Common myeloid progenitor, CD34-positive (primary cell): Measurements from ENCODE around the gene HS6ST3.

Experiments
- CTCF ChIA-PET: fragments of 350-600 bp; sonication (Branson Sonifier 250); formaldehyde crosslinking; loops from one replicate; lab custom pipeline; 2021; ENCODE audit warnings: antibody characterized with exemption; lab: Charles Lee
- POLR2A ChIA-PET: fragments of 350-600 bp; sonication (Branson Sonifier 250); formaldehyde crosslinking; loops from one replicate; lab custom pipeline; 2021; ENCODE audit warnings: antibody characterized with exemption; lab: Charles Lee
- DNase-seq, 3 donors: peaks; one replicate each; pipeline versions ENCODE4 v3.0.0 to v3.0.0-alpha.2; 2013
- H3K27ac ChIP-seq, 2 experiments: 1 replicate in 1 of 2; 2 replicates in 1 of 2; pipeline ENCODE4 v1.7.0; 2013; ENCODE audit warnings: inconsistent platforms in 2 of 2, low read length in 2 of 2, mild to moderate bottlenecking in 2 of 2, low read depth in 1 of 2, moderate library complexity in 1 of 2; ENCODE audit not compliant: severe bottlenecking in 2 of 2, insufficient read depth in 1 of 2, poor library complexity in 1 of 2
- H3K27me3 ChIP-seq, 5 experiments: replicated peaks in 2 of 5; 1 replicate in 3 of 5; 2 replicates in 2 of 5; pipeline versions ENCODE4 v1.6.1 to v1.7.0; 2013; ENCODE audit warnings: low read length in 4 of 5, mild to moderate bottlenecking in 2 of 5, moderate library complexity in 2 of 5, inconsistent platforms in 1 of 5; ENCODE audit not compliant: insufficient read depth in 5 of 5, control insufficient read depth in 4 of 5
- H3K36me3 ChIP-seq, 4 experiments: 1 replicate in 2 of 4; 2 replicates in 2 of 4; pipeline versions ENCODE4 v1.6.1 to v1.7.0; 2013; ENCODE audit warnings: low read length in 3 of 4, control low read depth in 1 of 4, mild to moderate bottlenecking in 1 of 4; ENCODE audit not compliant: control insufficient read depth in 4 of 4, insufficient read depth in 4 of 4
- H3K4me1 ChIP-seq, 4 experiments: 1 replicate in 3 of 4; 2 replicates in 1 of 4; pipeline versions ENCODE4 v1.6.1 to v1.7.1; 2013; ENCODE audit warnings: low read length in 3 of 4, mild to moderate bottlenecking in 3 of 4, control low read depth in 1 of 4, inconsistent platforms in 1 of 4, moderate library complexity in 1 of 4; ENCODE audit not compliant: control insufficient read depth in 4 of 4, insufficient read depth in 4 of 4; ENCODE audit errors: control extremely low read depth in 1 of 4
- H3K4me3 ChIP-seq, 7 experiments: 1 replicate in 4 of 7; 2 replicates in 3 of 7; pipeline versions ENCODE4 v1.5.1 to v1.7.0; 2013; ENCODE audit warnings: mild to moderate bottlenecking in 7 of 7, low read length in 6 of 7, moderate library complexity in 6 of 7, inconsistent platforms in 2 of 7, low read depth in 2 of 7, control low read depth in 1 of 7; ENCODE audit not compliant: insufficient read depth in 4 of 7, control insufficient read depth in 1 of 7; ENCODE audit errors: extremely low read depth in 1 of 7
- H3K9me3 ChIP-seq, 5 experiments: 1 replicate in 4 of 5; 2 replicates in 1 of 5; pipeline versions ENCODE4 v1.6.1 to v1.7.1; 2013; ENCODE audit warnings: low read length in 4 of 5, mild to moderate bottlenecking in 2 of 5, inconsistent platforms in 1 of 5, low read depth in 1 of 5, moderate library complexity in 1 of 5; ENCODE audit not compliant: control insufficient read depth in 4 of 5, insufficient read depth in 2 of 5; ENCODE audit errors: control extremely low read depth in 1 of 5
- WGBS: methylation state at CpG from one replicate; pipeline ENCODE4 v1.1.5; 2013; ENCODE audit not compliant: insufficient coverage; 5-methylcytosine and 5-hydroxymethylcytosine counted together

The HS6ST3 gene

GRCh38 chr13:96075953-96076543 is 13.9 kb upstream of the HS6ST3 start:
- H3K27ac ChIP-seq: no peak overlapping the region
- H3K4me1 ChIP-seq: no peaks in the 10 kb centered on the region
- H3K4me3 ChIP-seq: no peak overlapping the region
- ChIA-PET POLR2A (no interaction called here), CTCF (interaction anchor here (0.9 to 1.2 kb wide), 4 partner anchors 11 to 54 kb away, joined by 3 to 4 read pairs (median 3); no protein-coding TSS in a partner anchor)
- H3K27me3 ChIP-seq: peaks cover 0 to 9% (median 6%) of the 10 kb centered on the region in 5 experiments
- H3K36me3 ChIP-seq: no peaks in the 10 kb centered on the region
- DNase-seq: peak in 2 of 3 donors; percentile 36 to 54
- 100% methylated on average over 1 of the region's 3 CpGs for WGBS
- H3K9me3 ChIP-seq: no peaks in the 10 kb centered on the region

DNA sequence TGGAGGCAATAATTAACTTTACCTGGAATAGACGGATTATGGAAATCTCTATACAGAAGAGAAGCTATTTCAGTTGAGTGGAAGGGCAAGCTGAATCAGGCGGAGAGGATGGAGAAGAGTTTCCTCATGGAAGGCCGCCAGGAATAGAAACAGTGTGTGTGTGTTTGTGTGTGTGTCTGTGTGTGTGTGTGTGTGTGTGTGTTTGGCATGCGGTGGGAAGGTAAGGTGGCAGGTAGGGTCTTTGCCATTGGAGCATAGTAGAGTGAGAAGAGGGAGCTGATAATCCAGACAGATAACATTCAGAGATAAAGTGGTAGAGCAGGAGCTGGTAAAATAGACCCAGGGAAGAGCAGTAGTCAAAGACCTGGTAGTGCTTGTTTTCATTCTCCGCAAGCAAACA is 9.2 kb upstream of the HS6ST3 start:
- no peak for DNase-seq
- H3K4me3 ChIP-seq: no peak overlapping the region
- H3K4me1 ChIP-seq: no peaks in the 10 kb centered on the region
- no peak overlapping the region for H3K27ac ChIP-seq
- CTCF ChIA-PET: interaction anchor here (0.8 to 1.3 kb wide), 2 partner anchors 28 to 63 kb away, joined by 3 to 4 read pairs; partner anchors contain the start of gene UGGT2
- no peaks in the 10 kb centered on the region for H3K36me3 ChIP-seq
- WGBS: 100% methylated on average over 4 of the region's 5 CpGs
- H3K27me3 ChIP-seq: peaks cover 0 to 15% (median 3%) of the 10 kb centered on the region in 5 experiments
- H3K9me3 ChIP-seq: no peaks in the 10 kb centered on the region
- POLR2A ChIA-PET: no interaction called here

- peaks cover 0 to 23% (median 3%) of the 10 kb centered on the region in 5 experiments for H3K27me3 ChIP-seq
- H3K4me3 ChIP-seq: no peak overlapping the region
- H3K4me1 ChIP-seq: no peaks in the 10 kb centered on the region
- ChIA-PET CTCF (interaction anchor here (1.3 kb wide), 1 partner anchor 62 kb away, joined by 3 read pairs; no protein-coding TSS in a partner anchor), POLR2A (no interaction called here)
- H3K36me3 ChIP-seq: no peaks in the 10 kb centered on the region
- no peak for DNase-seq
- H3K27ac ChIP-seq: no peak overlapping the region
- WGBS: no CpG with 5 or more reads among the region's 2 CpGs
- H3K9me3 ChIP-seq: no peaks in the 10 kb centered on the region
Measured at GRCh38 chr13:96081888-96082287, 8.0 kb upstream of the HS6ST3 start.

DNA sequence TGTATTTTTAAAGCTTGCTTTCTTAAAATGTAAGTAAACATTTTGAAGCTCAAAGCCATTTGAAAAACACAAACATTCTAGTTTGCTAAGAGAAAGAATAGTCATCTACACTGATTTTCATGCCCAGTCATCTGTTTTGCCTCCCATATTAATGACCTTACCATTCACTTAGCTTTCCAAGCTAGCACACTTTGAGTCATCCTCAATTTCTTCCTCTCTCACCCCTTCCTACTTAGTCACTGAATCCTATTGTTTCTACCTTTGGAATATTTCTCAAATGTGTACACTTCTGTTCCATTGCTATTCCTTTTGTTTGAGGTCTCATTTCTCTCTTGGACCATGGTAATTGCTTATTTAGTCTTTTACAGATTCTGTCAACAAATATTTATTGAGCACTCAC is 7.3 kb upstream of the HS6ST3 start:
- CTCF ChIA-PET: no interaction called here
- Histone ChIP-seq H3K4me3 (no peak overlapping the region), H3K4me1 (no peaks in the 10 kb centered on the region), H3K9me3 (no peaks in the 10 kb centered on the region), H3K27ac (no peak overlapping the region), H3K36me3 (no peaks in the 10 kb centered on the region), H3K27me3 (peaks cover 0 to 26% (median 6%) of the 10 kb centered on the region in 5 experiments)
- DNase-seq: no peak
- POLR2A ChIA-PET: interaction anchor here (0.9 kb wide), 1 partner anchor 9 kb away, joined by 3 read pairs; no protein-coding TSS in a partner anchor

- no peak for DNase-seq
- peaks cover 13 to 53% (median 30%) of the 10 kb centered on the region in 5 experiments for H3K27me3 ChIP-seq
- peaks cover 0 to 20% (median 12%) of the 10 kb centered on the region in 4 experiments for H3K4me1 ChIP-seq
- POLR2A ChIA-PET: no interaction called here
- no peaks in the 10 kb centered on the region for H3K36me3 ChIP-seq
- H3K4me3 ChIP-seq: no peak overlapping the region
- CTCF ChIA-PET: interaction anchor here (1.3 kb wide), 1 partner anchor 18 kb away, joined by 3 read pairs; no protein-coding TSS in a partner anchor
- H3K27ac ChIP-seq: no peak overlapping the region
- no peaks in the 10 kb centered on the region for H3K9me3 ChIP-seq
- WGBS: no CpG with 5 or more reads among the region's 1 CpG
Measured at GRCh38 chr13:96086736-96087135, 3.2 kb upstream of the HS6ST3 start.

DNA sequence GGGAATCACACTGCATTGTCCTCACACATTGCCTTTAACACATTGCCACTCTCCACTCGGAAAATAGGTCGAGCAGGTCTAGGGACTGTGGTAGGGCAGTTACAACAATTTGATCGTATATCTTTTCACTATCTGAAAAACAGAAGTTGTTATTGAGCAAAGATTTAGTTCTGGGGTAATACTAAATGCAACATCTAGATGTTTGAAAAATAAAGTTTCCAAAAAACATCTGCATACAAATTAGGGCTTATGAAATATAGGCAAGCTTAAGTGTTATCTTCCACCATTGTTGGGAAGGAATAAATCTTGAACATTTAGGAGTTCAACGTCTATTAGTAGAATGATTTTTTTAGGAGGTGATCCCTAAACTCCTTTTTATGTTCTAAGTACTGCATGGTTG is 768 bp upstream of the HS6ST3 start:
- DNase-seq: no peak
- Histone ChIP-seq H3K4me1 (peaks cover 0 to 21% (median 12%) of the 10 kb centered on the region in 4 experiments), H3K4me3 (no peak overlapping the region), H3K36me3 (no peaks in the 10 kb centered on the region), H3K27me3 (peaks cover 24 to 68% (median 52%) of the 10 kb centered on the region in 5 experiments), H3K27ac (no peak overlapping the region), H3K9me3 (no peaks in the 10 kb centered on the region)
- POLR2A ChIA-PET: no interaction called here
- CTCF ChIA-PET: interaction anchor here (0.8 to 1.0 kb wide), 2 partner anchors 10 to 12 kb away, joined by 3 to 4 read pairs; no protein-coding TSS in a partner anchor
- 40% methylated on average over 1 of the region's 4 CpGs for WGBS
